Measurements from ENCODE around the gene SDK1.

DNA sequence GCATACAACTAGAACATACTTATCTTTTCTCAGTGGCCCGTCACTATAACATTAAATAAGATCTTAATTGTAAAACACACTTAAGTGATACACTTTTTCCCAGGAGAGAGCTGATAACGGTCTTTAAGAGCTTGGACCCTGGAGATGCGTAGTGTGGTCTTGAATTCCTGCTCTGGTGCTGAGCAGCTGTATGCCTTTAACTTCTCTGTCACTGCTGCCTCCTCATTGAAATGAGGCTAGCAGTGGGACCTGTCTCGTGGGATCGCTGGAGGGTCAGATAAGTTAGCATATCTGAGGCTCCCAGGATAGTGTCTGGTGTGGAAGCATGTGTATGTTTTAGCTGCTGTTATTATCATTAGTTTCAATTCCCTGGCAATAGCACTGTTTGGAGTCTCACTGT lies 194.9 kb downstream of the SDK1 start:
- TF ChIP-seq POLR2A (IDR thresholded peaks at IDR 0.05; ENCODE audit: low read depth, low read length) (no peak), EZH2 (IDR thresholded peaks at IDR 0.05; ENCODE audit: borderline replicate concordance, low read depth, low read length, severe bottlenecking) (no peak), JUN (IDR thresholded peaks at IDR 0.05; ENCODE audit: borderline replicate concordance, insufficient read depth, insufficient read length, low read depth) (no peak), FOS (IDR thresholded peaks at IDR 0.05; ENCODE audit: borderline replicate concordance, insufficient read depth, low read length) (no peak), POLR2AphosphoS5 (IDR thresholded peaks at IDR 0.05; ENCODE audit: insufficient read depth, low read depth, low read length) (no peak), GATA2 (IDR thresholded peaks at IDR 0.05; ENCODE audit: insufficient read depth, insufficient read length, low read depth, low read length) (no peak), MYC (IDR thresholded peaks at IDR 0.05; ENCODE audit: low read depth, low read length) (no peak)
- TF ChIP-seq, protein P1, sequence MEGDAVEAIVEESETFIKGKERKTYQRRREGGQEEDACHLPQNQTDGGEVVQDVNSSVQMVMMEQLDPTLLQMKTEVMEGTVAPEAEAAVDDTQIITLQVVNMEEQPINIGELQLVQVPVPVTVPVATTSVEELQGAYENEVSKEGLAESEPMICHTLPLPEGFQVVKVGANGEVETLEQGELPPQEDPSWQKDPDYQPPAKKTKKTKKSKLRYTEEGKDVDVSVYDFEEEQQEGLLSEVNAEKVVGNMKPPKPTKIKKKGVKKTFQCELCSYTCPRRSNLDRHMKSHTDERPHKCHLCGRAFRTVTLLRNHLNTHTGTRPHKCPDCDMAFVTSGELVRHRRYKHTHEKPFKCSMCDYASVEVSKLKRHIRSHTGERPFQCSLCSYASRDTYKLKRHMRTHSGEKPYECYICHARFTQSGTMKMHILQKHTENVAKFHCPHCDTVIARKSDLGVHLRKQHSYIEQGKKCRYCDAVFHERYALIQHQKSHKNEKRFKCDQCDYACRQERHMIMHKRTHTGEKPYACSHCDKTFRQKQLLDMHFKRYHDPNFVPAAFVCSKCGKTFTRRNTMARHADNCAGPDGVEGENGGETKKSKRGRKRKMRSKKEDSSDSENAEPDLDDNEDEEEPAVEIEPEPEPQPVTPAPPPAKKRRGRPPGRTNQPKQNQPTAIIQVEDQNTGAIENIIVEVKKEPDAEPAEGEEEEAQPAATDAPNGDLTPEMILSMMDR (IDR thresholded peaks at IDR 0.05; ENCODE audit: extremely low read depth in 1 of 2, insufficient read depth in 1 of 2, low read depth in 1 of 2, low read length in 2 of 2) = no peak
- TF ChIP-seq, protein P2, sequence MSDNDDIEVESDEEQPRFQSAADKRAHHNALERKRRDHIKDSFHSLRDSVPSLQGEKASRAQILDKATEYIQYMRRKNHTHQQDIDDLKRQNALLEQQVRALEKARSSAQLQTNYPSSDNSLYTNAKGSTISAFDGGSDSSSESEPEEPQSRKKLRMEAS (IDR thresholded peaks at IDR 0.05; ENCODE audit: insufficient read depth, insufficient read length) = no peak

Measured in endothelial cell of umbilical vein (primary cell).